Glutamatergic neuron (in vitro differentiated cells): Measurements from ENCODE around the gene IL4R. TPM values are rescaled to one million over a fixed set of nuclear protein-coding genes. Genes with fewer than 3 reads are reported as not detected.

Experiments
- DNase-seq: peaks from one replicate; pipeline ENCODE4 v3.0.0; 2022
- H3K27ac Mint-ChIP-seq: one replicate; pipeline ENCODE4 v1.8.0; 2020; ENCODE audit warnings: mild to moderate bottlenecking, mixed read lengths, inconsistent platforms; ENCODE audit not compliant: unreplicated experiment
- H3K27me3 Mint-ChIP-seq: one replicate; pipeline ENCODE4 v1.8.0; 2020; ENCODE audit warnings: mild to moderate bottlenecking, moderate library complexity, mixed read lengths, inconsistent platforms; ENCODE audit not compliant: unreplicated experiment
- H3K36me3 Mint-ChIP-seq: one replicate; pipeline ENCODE4 v1.8.0; 2020; ENCODE audit warnings: mild to moderate bottlenecking, mixed read lengths, inconsistent platforms; ENCODE audit not compliant: unreplicated experiment
- H3K4me1 Mint-ChIP-seq: one replicate; pipeline ENCODE4 v1.8.0; 2020; ENCODE audit warnings: mild to moderate bottlenecking, low read depth, mixed read lengths, inconsistent platforms; ENCODE audit not compliant: unreplicated experiment
- H3K4me3 Mint-ChIP-seq: one replicate; pipeline ENCODE4 v1.8.0; 2020; ENCODE audit warnings: mild to moderate bottlenecking, mixed read lengths, inconsistent platforms; ENCODE audit not compliant: unreplicated experiment
- H3K9me3 Mint-ChIP-seq: one replicate; pipeline ENCODE4 v1.8.0; 2020; ENCODE audit warnings: mild to moderate bottlenecking, moderate library complexity, mixed read lengths, inconsistent platforms; ENCODE audit not compliant: unreplicated experiment
- CTCF ChIP-seq: fragments of 200-600 bp; sonication (generic); IDR thresholded peaks from one replicate; pipeline ENCODE4 v1.5.0; 2021; ENCODE audit not compliant: partially characterized antibody, unreplicated experiment
- total RNA-seq: library from RNA; stranded (reverse); fragmentation: NEBNext Ultra II Directional; extraction: Animal tissue kit (Norgen Biotek cat#: 25700); gene quantifications from one replicate; pipeline ENCODE4 v1.2.1, GENCODE V29; 2021; ENCODE audit not compliant: unreplicated experiment

The IL4R gene
- total RNA-seq, 1 donor from 2014 or later, result 10.8 TPM

GRCh38 chr16:27347930-27348685 lies 34.3 kb downstream of the IL4R start:
- Mint-ChIP-seq H3K27ac (no peak overlapping the region), H3K36me3 (no peaks in the 10 kb centered on the region)
- no peak for TF ChIP-seq CTCF

GRCh38 chr16:27349276-27349675 lies 35.5 kb downstream of the IL4R start:
- Mint-ChIP-seq H3K36me3 (peaks cover 3% of the 10 kb centered on the region), H3K27ac (no peak overlapping the region)

More at GRCh38 chr16:27347930-27348685, 34.3 kb downstream of the IL4R start:
- H3K9me3 Mint-ChIP-seq, result peaks cover 2% of the 10 kb centered on the region
- no peak overlapping the region for H3K4me3 Mint-ChIP-seq
- DNase-seq, result no peak
- no peaks in the 10 kb centered on the region for H3K4me1 Mint-ChIP-seq
- H3K27me3 Mint-ChIP-seq, result peaks cover 2% of the 10 kb centered on the region

GRCh38 chr16:27350006-27350405 lies 36.2 kb downstream of the IL4R start:
- peaks cover 5% of the 10 kb centered on the region for H3K36me3 Mint-ChIP-seq
- H3K4me3 Mint-ChIP-seq, result no peak overlapping the region
- peaks cover 2% of the 10 kb centered on the region for H3K27me3 Mint-ChIP-seq
- no peaks in the 10 kb centered on the region for H3K4me1 Mint-ChIP-seq
- no peak for DNase-seq
- H3K27ac Mint-ChIP-seq, result no peak overlapping the region
- peaks cover 2% of the 10 kb centered on the region for H3K9me3 Mint-ChIP-seq
- TF ChIP-seq CTCF, result no peak

More at GRCh38 chr16:27349276-27349675, 35.5 kb downstream of the IL4R start:
- Mint-ChIP-seq H3K27me3 (peaks cover 2% of the 10 kb centered on the region), H3K4me3 (no peak overlapping the region), H3K9me3 (peaks cover 2% of the 10 kb centered on the region), H3K4me1 (no peaks in the 10 kb centered on the region)
- no peak for DNase-seq
- no peak for TF ChIP-seq CTCF

- Mint-ChIP-seq H3K27ac (no peak overlapping the region), H3K4me1 (no peaks in the 10 kb centered on the region), H3K27me3 (peaks cover 5% of the 10 kb centered on the region), H3K4me3 (no peak overlapping the region), H3K9me3 (peaks cover 2% of the 10 kb centered on the region), H3K36me3 (peaks cover 5% of the 10 kb centered on the region)
- no peak for TF ChIP-seq CTCF
- DNase-seq, result no peak
These were observed 38.2 kb downstream of the IL4R start for GRCh38 chr16:27351989-27352388.

- peaks cover 4% of the 10 kb centered on the region for H3K27me3 Mint-ChIP-seq
- H3K4me3 Mint-ChIP-seq, result no peak overlapping the region
- H3K4me1 Mint-ChIP-seq, result no peaks in the 10 kb centered on the region
- peaks cover 2% of the 10 kb centered on the region for H3K9me3 Mint-ChIP-seq
- DNase-seq, result no peak
- H3K27ac Mint-ChIP-seq, result no peak overlapping the region
- peaks cover 5% of the 10 kb centered on the region for H3K36me3 Mint-ChIP-seq
- no peak for TF ChIP-seq CTCF
These were observed 40.1 kb downstream of the IL4R start for GRCh38 chr16:27353853-27354252.
